OCI-LY7 (cell line): Measurements from ENCODE around the gene CYB5R4. TPM values are rescaled to one million over a fixed set of nuclear protein-coding genes. Genes with fewer than 3 reads are reported as not detected.

Experiments used
- BruUV-seq: library from RNA; stranded (reverse); fragments of 400-500 nt; replicated peaks from 2 replicates; lab custom pipeline; 2021; lab: Mats Ljungman, UMichigan
- CTCF ChIA-PET: fragments of 300-600 bp; sonication (Branson Sonifier 250); formaldehyde crosslinking; loops from one replicate; lab custom pipeline; 2022; ENCODE audit warnings: antibody characterized with exemption; ENCODE audit not compliant: unreplicated experiment; lab: Charles Lee
- POLR2A ChIA-PET: fragments of 300-600 bp; sonication (Branson Sonifier 250); formaldehyde crosslinking; loops from one replicate; lab custom pipeline; 2022; ENCODE audit warnings: antibody characterized with exemption; lab: Charles Lee
- DNase-seq: peaks from one replicate; pipeline ENCODE4 v3.0.0-alpha.2; 2015; ENCODE audit warnings: low spot score
- H2AFZ ChIP-seq: fragments of 200-600 bp; sonication (generic), shearing (Covaris generic); 2 replicates; pipeline ENCODE4 v1.6.1; 2014; ENCODE audit warnings: mild to moderate bottlenecking, antibody characterized with exemption, low read length, moderate library complexity
- H3K27ac ChIP-seq: fragments of 200-600 bp; sonication (generic); 2 replicates; pipeline ENCODE4 v1.5.1; 2014; ENCODE audit warnings: mixed run types, low read depth, mild to moderate bottlenecking, moderate library complexity, low read length, inconsistent platforms; ENCODE audit not compliant: poor library complexity, severe bottlenecking
- H3K36me3 ChIP-seq: fragments of 200-600 bp; sonication (generic); 2 replicates; pipeline ENCODE4 v1.6.1; 2014; ENCODE audit warnings: mild to moderate bottlenecking, antibody characterized with exemption, low read length, moderate library complexity, mixed read lengths; ENCODE audit not compliant: insufficient read depth
- H3K4me1 ChIP-seq: fragments of 200-600 bp; sonication (generic); 2 replicates; pipeline ENCODE4 v1.5.1; 2014; ENCODE audit warnings: mild to moderate bottlenecking, low read length; ENCODE audit not compliant: insufficient read depth, poor library complexity, severe bottlenecking
- H3K4me2 ChIP-seq: fragments of 200-600 bp; sonication (generic); 2 replicates; pipeline ENCODE4 v1.6.1; 2014; ENCODE audit warnings: mild to moderate bottlenecking, low read length
- H3K4me3 ChIP-seq: fragments of 200-600 bp; sonication (generic); 2 replicates; pipeline ENCODE4 v1.5.1; 2014; ENCODE audit warnings: mild to moderate bottlenecking, low read depth, low read length; ENCODE audit not compliant: poor library complexity, severe bottlenecking
- H3K79me2 ChIP-seq: fragments of 200-600 bp; sonication (generic); 2 replicates; pipeline ENCODE4 v1.6.1; 2016; ENCODE audit warnings: low read depth, mild to moderate bottlenecking, low read length, moderate library complexity, mixed read lengths; ENCODE audit not compliant: insufficient read depth
- H3K9me2 ChIP-seq: fragments of 200-600 bp; sonication (generic); 2 replicates; pipeline ENCODE4 v1.6.1; 2016; ENCODE audit warnings: mild to moderate bottlenecking, low read length, mixed read lengths; ENCODE audit not compliant: insufficient read depth
- H3K9me3 ChIP-seq: fragments of 200-600 bp; sonication (generic); 2 replicates; pipeline ENCODE4 v1.6.1; 2014; ENCODE audit warnings: mild to moderate bottlenecking, mixed run types, low read length, mixed read lengths
- H4K20me1 ChIP-seq: fragments of 200-600 bp; sonication (generic); 2 replicates; pipeline ENCODE4 v1.6.1; 2014; ENCODE audit warnings: mild to moderate bottlenecking, antibody characterized with exemption, low read length, moderate library complexity, mixed read lengths; ENCODE audit not compliant: insufficient read depth
- CTCF ChIP-seq: fragments of 200-600 bp; sonication (generic); conservative IDR thresholded peaks from 2 replicates; pipeline ENCODE4 v1.5.1; 2014; ENCODE audit warnings: mild to moderate bottlenecking, antibody characterized with exemption, low read length, moderate library complexity, mixed read lengths
- EZH2phosphoT487 ChIP-seq: fragments of 200-600 bp; sonication (generic); IDR thresholded peaks from 2 replicates; pipeline ENCODE4 v1.6.1; 2018; ENCODE audit warnings: low read depth, borderline replicate concordance, mild to moderate bottlenecking, mixed run types, antibody characterized with exemption, low read length, moderate library complexity, mixed read lengths
- intact Hi-C: fragments of 100-400 bp; cut with micrococcal nuclease; formaldehyde crosslinking; loops from one replicate; pipeline ENCODE4 v1.10.0; 2022; ENCODE audit not compliant: unreplicated experiment
- total RNA-seq, 2 experiments: library from RNA; depleted of rRNA in 1 of 2; stranded (reverse); fragments of >200 nt in 1 of 2; shearing (Covaris generic) in 1 of 2; gene quantifications; 2 replicates each; pipeline ENCODE4 v1.2.3, GENCODE V29; 2014 to 2022

CYB5R4 gene
- total RNA-seq, 2 experiments from 2014 or later: 16.2 to 34.8 TPM

DNA sequence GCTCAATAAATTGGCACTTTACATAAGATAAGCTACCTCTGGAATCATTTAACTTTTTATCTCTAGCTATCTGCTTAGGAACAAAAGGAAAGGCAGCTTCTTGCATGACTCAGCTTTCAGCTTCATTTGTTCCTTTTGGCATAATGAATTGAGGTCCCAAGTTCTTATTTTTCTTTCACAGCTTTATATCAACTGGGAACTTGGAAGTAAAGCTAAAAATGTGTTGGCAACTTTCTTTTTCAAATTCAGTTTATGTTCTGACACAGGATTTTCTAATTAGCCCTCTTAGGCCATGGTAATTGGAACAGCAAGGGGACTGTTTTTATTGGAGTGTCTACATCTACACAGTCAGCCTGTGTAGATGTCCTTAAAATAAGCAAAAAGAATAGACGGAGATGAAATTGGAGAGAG, 118.8 kb downstream of the CYB5R4 start:
- BruUV-seq: no TSS peak
- Histone ChIP-seq H3K4me3 (no peak overlapping the region), H3K9me3 (peaks cover 10% of the 10 kb centered on the region; the same call in 1 of the 2 replicates), H2AFZ (no peak overlapping the region), H4K20me1 (no peaks in the 10 kb centered on the region), H3K4me1 (no peaks in the 10 kb centered on the region), H3K36me3 (no peaks in the 10 kb centered on the region), H3K4me2 (no peak overlapping the region), H3K27ac (no peak overlapping the region), H3K79me2 (no peaks in the 10 kb centered on the region), H3K9me2 (no peaks in the 10 kb centered on the region)
- ChIA-PET CTCF (no interaction called here), POLR2A (interaction anchor here (0.6 kb wide), 1 partner anchor 1365 kb away, joined by 3 read pairs; no protein-coding TSS in a partner anchor)
- intact Hi-C loops: no loop called here
- TF ChIP-seq EZH2phosphoT487 (no peak), CTCF (no peak)
- DNase-seq: no peak

DNA sequence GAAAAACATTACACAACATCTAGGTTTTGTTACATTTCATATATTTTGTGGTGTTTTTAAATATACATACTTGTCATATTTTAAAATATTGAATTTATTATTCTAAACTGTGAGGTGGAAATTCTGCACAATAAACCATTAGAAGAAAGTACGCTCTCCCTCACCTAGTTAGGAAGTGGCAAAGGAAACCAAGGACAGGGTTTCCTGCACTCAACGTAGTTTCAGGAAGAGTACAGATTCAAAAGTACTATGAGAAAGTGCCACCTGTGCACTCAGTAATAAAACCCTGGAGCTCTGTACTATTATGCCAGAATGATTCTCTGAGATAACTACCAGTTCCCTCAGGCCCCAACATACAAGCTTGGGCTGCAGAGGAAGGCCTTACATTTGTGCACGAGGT, 119.5 kb downstream of the CYB5R4 start:
- TF ChIP-seq EZH2phosphoT487 (no peak), CTCF (no peak)
- no peak overlapping the region for H3K4me2 ChIP-seq
- ChIA-PET POLR2A (no interaction called here), CTCF (no interaction called here)
- H4K20me1 ChIP-seq: no peaks in the 10 kb centered on the region
- H3K9me3 ChIP-seq: peaks cover 10% of the 10 kb centered on the region; the same call in 1 of the 2 replicates
- DNase-seq: no peak
- H2AFZ ChIP-seq: no peak overlapping the region
- H3K4me3 ChIP-seq: no peak overlapping the region
- no TSS peak for BruUV-seq
- no peaks in the 10 kb centered on the region for H3K9me2 ChIP-seq
- H3K36me3 ChIP-seq: no peaks in the 10 kb centered on the region
- H3K4me1 ChIP-seq: no peaks in the 10 kb centered on the region
- intact Hi-C loops: no loop called here
- no peaks in the 10 kb centered on the region for H3K79me2 ChIP-seq
- H3K27ac ChIP-seq: no peak overlapping the region

DNA sequence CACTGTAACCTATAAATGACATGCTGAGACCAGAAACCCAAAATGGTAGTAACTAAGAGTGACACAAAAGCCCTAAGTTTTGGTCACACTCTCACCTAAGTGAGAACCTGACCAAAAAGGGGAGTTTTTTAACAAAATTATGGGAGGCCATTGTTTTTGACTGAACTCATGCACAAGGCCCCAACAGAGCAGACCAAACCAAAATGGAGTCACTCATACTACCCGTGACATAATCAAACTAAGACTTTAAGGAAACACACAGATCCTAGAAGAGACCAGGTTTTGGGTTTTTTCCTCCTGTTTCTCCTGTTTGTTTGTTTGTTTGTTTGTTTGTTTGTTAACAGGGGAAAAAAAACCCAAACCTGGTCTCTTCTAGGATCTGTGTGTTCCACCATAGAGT, 124.9 kb downstream of the CYB5R4 start:
- H3K4me2 ChIP-seq: no peak overlapping the region
- intact Hi-C loops: no loop called here
- no peak for DNase-seq
- ChIA-PET CTCF (no interaction called here), POLR2A (no interaction called here)
- H3K4me1 ChIP-seq: no peaks in the 10 kb centered on the region
- no peaks in the 10 kb centered on the region for H3K36me3 ChIP-seq
- H3K9me3 ChIP-seq: peaks cover 10% of the 10 kb centered on the region; the same call in 1 of the 2 replicates
- no peaks in the 10 kb centered on the region for H4K20me1 ChIP-seq
- H2AFZ ChIP-seq: no peak overlapping the region
- H3K79me2 ChIP-seq: no peaks in the 10 kb centered on the region
- BruUV-seq: no TSS peak
- no peak overlapping the region for H3K4me3 ChIP-seq
- no peaks in the 10 kb centered on the region for H3K9me2 ChIP-seq
- H3K27ac ChIP-seq: no peak overlapping the region
- no peak for TF ChIP-seq CTCF
- TF ChIP-seq EZH2phosphoT487: no peak
